Liver (tissue), 9 donors: ENCODE data around the gene IFNG. TPM values are rescaled to one million over a fixed set of nuclear protein-coding genes. Genes with fewer than 3 reads are reported as not detected.

Experiments
- DNase-seq: peaks from one replicate; pipeline ENCODE4 v3.0.0-alpha.2; 2017; ENCODE audit warnings: low spot score
- H3K27ac ChIP-seq, 2 donors: one replicate each; pipeline ENCODE4 v1.7.0; 2013; ENCODE audit warnings: inconsistent platforms in 2 of 2, low read length in 2 of 2, control low read depth in 1 of 2, low read depth in 1 of 2, mild to moderate bottlenecking in 1 of 2
- H3K27me3 ChIP-seq, 4 donors: one replicate each; pipeline versions ENCODE4 v1.6.1 to v1.7.0; 2013; ENCODE audit warnings: low read length in 3 of 4, inconsistent platforms in 1 of 4, mild to moderate bottlenecking in 1 of 4, moderate library complexity in 1 of 4; ENCODE audit not compliant: control insufficient read depth in 4 of 4, insufficient read depth in 4 of 4
- H3K36me3 ChIP-seq, 4 donors: one replicate each; pipeline versions ENCODE4 v1.6.1 to v1.7.0; 2013; ENCODE audit warnings: low read length in 3 of 4, mild to moderate bottlenecking in 3 of 4, low read depth in 1 of 4, moderate library complexity in 1 of 4; ENCODE audit not compliant: control insufficient read depth in 4 of 4, insufficient read depth in 3 of 4
- H3K4me1 ChIP-seq, 4 donors: one replicate each; pipeline versions ENCODE4 v1.6.1 to v1.7.0; 2013; ENCODE audit warnings: low read length in 3 of 4, mild to moderate bottlenecking in 3 of 4, moderate library complexity in 1 of 4; ENCODE audit not compliant: control insufficient read depth in 4 of 4, insufficient read depth in 4 of 4
- H3K4me3 ChIP-seq, 3 donors: one replicate each; pipeline versions ENCODE4 v1.6.1 to v1.7.0; 2013; ENCODE audit warnings: low read length in 3 of 3, control low read depth in 1 of 3, low read depth in 1 of 3, mild to moderate bottlenecking in 1 of 3
- H3K9ac ChIP-seq, 2 donors: one replicate each; pipeline ENCODE4 v1.7.0; 2013; ENCODE audit warnings: low read length in 2 of 2, mild to moderate bottlenecking in 2 of 2, moderate library complexity in 2 of 2, control low read depth in 1 of 2, low read depth in 1 of 2
- H3K9me3 ChIP-seq, 4 donors: one replicate each; pipeline versions ENCODE4 v1.6.1 to v1.7.0; 2013; ENCODE audit warnings: low read length in 3 of 4; ENCODE audit not compliant: control insufficient read depth in 4 of 4
- CTCF ChIP-seq: fragments of 150-350 bp; IDR thresholded peaks from 2 replicates; pipeline ENCODE4 v1.5.1; 2017; ENCODE audit warnings: improper control_type of control experiment, low read depth, low read length; ENCODE audit not compliant: missing input control
- EGR1 ChIP-seq, 2 donors: IDR thresholded peaks; 2 replicates each; pipeline ENCODE4 v1.6.1; 2016 to 2018; ENCODE audit warnings: antibody characterized with exemption in 2 of 2, low read depth in 2 of 2
- FOXA1 ChIP-seq: IDR thresholded peaks from 2 replicates; pipeline ENCODE4 v1.6.1; 2016; ENCODE audit warnings: antibody characterized with exemption
- FOXA2 ChIP-seq: IDR thresholded peaks from 2 replicates; pipeline ENCODE4 v1.6.1; 2016; ENCODE audit warnings: antibody characterized with exemption
- GABPA ChIP-seq, 2 donors: IDR thresholded peaks in 1 of 2; conservative IDR thresholded peaks in 1 of 2; 2 replicates each; pipeline ENCODE4 v1.6.1; 2016; ENCODE audit warnings: antibody characterized with exemption in 2 of 2, mild to moderate bottlenecking in 1 of 2, moderate library complexity in 1 of 2
- HNF4A ChIP-seq, 2 donors: conservative IDR thresholded peaks; 2 replicates each; pipeline ENCODE4 v1.6.1; 2016; ENCODE audit warnings: antibody characterized with exemption in 2 of 2, mild to moderate bottlenecking in 2 of 2
- JUND ChIP-seq, 2 donors: IDR thresholded peaks; 2 replicates each; pipeline ENCODE4 v1.6.1; 2016; ENCODE audit warnings: antibody characterized with exemption in 2 of 2
- MAX ChIP-seq: IDR thresholded peaks from 2 replicates; pipeline ENCODE4 v1.6.1; 2016; ENCODE audit warnings: antibody characterized with exemption
- NR2F2 ChIP-seq: IDR thresholded peaks from 2 replicates; pipeline ENCODE4 v1.6.1; 2016; ENCODE audit warnings: antibody characterized with exemption
- RAD21 ChIP-seq, 2 donors: IDR thresholded peaks; 2 replicates each; pipeline ENCODE4 v1.6.1; 2016; ENCODE audit warnings: antibody characterized with exemption in 2 of 2, mild to moderate bottlenecking in 2 of 2
- REST ChIP-seq: IDR thresholded peaks from 2 replicates; pipeline ENCODE4 v1.6.1; 2016; ENCODE audit warnings: antibody characterized with exemption, mild to moderate bottlenecking
- RXRA ChIP-seq, 2 donors: IDR thresholded peaks; 2 replicates each; pipeline ENCODE4 v1.6.1; 2017 to 2018; ENCODE audit warnings: antibody characterized with exemption in 2 of 2, mild to moderate bottlenecking in 1 of 2
- SP1 ChIP-seq: IDR thresholded peaks from 2 replicates; pipeline ENCODE4 v1.6.1; 2018; ENCODE audit warnings: antibody characterized with exemption, mild to moderate bottlenecking
- TAF1 ChIP-seq: conservative IDR thresholded peaks from 2 replicates; pipeline ENCODE4 v1.6.1; 2016; ENCODE audit warnings: antibody characterized with exemption, mild to moderate bottlenecking
- YY1 ChIP-seq: IDR thresholded peaks from 2 replicates; pipeline ENCODE4 v1.6.1; 2016; ENCODE audit warnings: antibody characterized with exemption, mild to moderate bottlenecking
- WGBS: extraction: QIAGEN DNeasy Blood & Tissue Kit; methylation state at CpG from one replicate; pipeline ENCODE4 v1.1.7; 2013; 5-methylcytosine and 5-hydroxymethylcytosine counted together
- polyA plus RNA-seq, 2 donors: library from polyadenylated mRNA; stranded (reverse) in 1 of 2; unstranded in 1 of 2; fragments of 200-250 nt in 1 of 2; fragments of >200 nt in 1 of 2; fragmentation: Nextera tagmentation in 1 of 2; extraction: Ambion mirVana in 1 of 2; gene quantifications; one replicate each; pipeline versions ENCODE4 v1.2.1 to v1.2.3, GENCODE V29; 2013 to 2015
- total RNA-seq, 2 donors: library from RNA; depleted of rRNA; stranded (reverse); fragments of >200 nt; gene quantifications; one replicate each; pipeline ENCODE4 v1.2.3, GENCODE V29; 2014
- TF ChIP-seq, protein P1 (sequence below): IDR thresholded peaks from 2 replicates; pipeline ENCODE4 v1.6.1; 2016; ENCODE audit warnings: antibody characterized with exemption
- TF ChIP-seq, protein P2 (sequence below): IDR thresholded peaks from 2 replicates; pipeline ENCODE4 v1.6.1; 2016; ENCODE audit warnings: antibody characterized with exemption
- donor health status: healthy.
- donor health status: healthy.
- donor health status: healthy.
- donor health status: healthy.
- donor health status: healthy.

The IFNG gene
- total and polyA plus RNA-seq, 4 donors: 0.08 TPM; not detected in 3

GRCh38 chr12:68135520-68135919 is 24.0 kb downstream of the IFNG start:
- TF ChIP-seq RAD21 (IDR thresholded peaks at IDR 0.05) (no peak), FOXA1 (no peak), JUND (IDR thresholded peaks at IDR 0.05) (no peak), RXRA (IDR thresholded peaks at IDR 0.05) (no peak), CTCF (no peak), REST (no peak), EGR1 (IDR thresholded peaks at IDR 0.05; ENCODE audit: low read depth in 2 of 2) (no peak), YY1 (no peak), HNF4A (conservative IDR thresholded peaks at IDR 0.05) (no peak), GABPA (IDR thresholded peaks at IDR 0.05 in 1 of 2, conservative IDR thresholded peaks at IDR 0.05 in 1 of 2) (no peak), TAF1 (no peak), MAX (no peak), FOXA2 (no peak), SP1 (no peak), NR2F2 (no peak)
- TF ChIP-seq, protein P1, sequence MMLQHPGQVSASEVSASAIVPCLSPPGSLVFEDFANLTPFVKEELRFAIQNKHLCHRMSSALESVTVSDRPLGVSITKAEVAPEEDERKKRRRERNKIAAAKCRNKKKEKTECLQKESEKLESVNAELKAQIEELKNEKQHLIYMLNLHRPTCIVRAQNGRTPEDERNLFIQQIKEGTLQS: no peak
- TF ChIP-seq, protein P2, sequence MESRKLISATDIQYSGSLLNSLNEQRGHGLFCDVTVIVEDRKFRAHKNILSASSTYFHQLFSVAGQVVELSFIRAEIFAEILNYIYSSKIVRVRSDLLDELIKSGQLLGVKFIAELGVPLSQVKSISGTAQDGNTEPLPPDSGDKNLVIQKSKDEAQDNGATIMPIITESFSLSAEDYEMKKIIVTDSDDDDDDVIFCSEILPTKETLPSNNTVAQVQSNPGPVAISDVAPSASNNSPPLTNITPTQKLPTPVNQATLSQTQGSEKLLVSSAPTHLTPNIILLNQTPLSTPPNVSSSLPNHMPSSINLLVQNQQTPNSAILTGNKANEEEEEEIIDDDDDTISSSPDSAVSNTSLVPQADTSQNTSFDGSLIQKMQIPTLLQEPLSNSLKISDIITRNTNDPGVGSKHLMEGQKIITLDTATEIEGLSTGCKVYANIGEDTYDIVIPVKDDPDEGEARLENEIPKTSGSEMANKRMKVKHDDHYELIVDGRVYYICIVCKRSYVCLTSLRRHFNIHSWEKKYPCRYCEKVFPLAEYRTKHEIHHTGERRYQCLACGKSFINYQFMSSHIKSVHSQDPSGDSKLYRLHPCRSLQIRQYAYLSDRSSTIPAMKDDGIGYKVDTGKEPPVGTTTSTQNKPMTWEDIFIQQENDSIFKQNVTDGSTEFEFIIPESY: no peak
- H3K27ac ChIP-seq: no peak overlapping the region
- H3K27me3 ChIP-seq: peaks cover 0 to 2% (median 0%) of the 10 kb centered on the region in 4 donors
- no peak for DNase-seq
- peaks cover 0 to 6% (median 1%) of the 10 kb centered on the region in 4 donors for H3K9me3 ChIP-seq
- no peaks in the 10 kb centered on the region for H3K36me3 ChIP-seq
- WGBS: 79% methylated on average over 3 of the region's 3 CpGs
- H3K9ac ChIP-seq: no peak overlapping the region
- H3K4me3 ChIP-seq: no peak overlapping the region
- H3K4me1 ChIP-seq: no peaks in the 10 kb centered on the region
